ENCODE data around the gene ATP2B1.

Gene ATP2B1

DNA sequence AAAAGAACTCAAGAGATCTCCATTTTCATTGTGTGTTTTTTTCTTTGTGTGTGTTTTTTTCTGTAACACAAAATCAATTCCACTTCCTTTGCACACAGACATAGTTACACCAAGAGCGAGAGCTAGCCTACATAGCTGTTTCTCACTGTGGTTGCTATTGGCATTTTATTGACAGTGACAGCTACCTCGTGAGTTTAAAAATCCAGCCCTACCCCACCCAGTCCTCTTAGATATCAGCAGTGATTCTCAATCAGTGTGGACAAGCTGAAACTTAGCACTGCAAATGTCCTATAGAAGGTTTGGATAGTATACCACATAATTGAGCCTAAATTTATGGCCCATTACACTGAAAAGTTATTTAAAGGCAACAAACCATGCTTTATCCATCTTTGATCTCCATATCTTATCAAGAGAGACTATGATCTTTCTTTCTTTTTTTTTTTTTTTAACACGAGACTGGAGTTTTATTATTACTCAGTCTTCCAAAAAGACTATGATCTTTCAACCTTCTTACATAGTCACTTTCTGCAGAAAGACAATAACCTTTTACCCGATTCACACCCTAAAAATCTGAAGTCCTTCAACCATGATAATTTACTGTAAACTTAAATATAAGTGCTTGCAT lies 46.8 kb downstream of the ATP2B1 start:
- Histone ChIP-seq H4K20me1 (peaks cover 21 to 100% (median 81%) of the 10 kb centered on the region in 11 experiments; a peak in 17 of 22 replicates), H3K9ac (no peak overlapping the region), H3K4me3 (no peak overlapping the region), H3K4me2 (peak overlapping the region in 1 of 11 experiments; percentile 34; a peak in 1 of 22 replicates), H3K9me3 (replicated peaks in 1 of 11) (no peaks in the 10 kb centered on the region), H3K4me1 (peaks cover 0 to 74% (median 7%) of the 10 kb centered on the region in 10 experiments; a peak in 7 of 20 replicates), H3K27me3 (no peaks in the 10 kb centered on the region), H3K27ac (no peak overlapping the region), H3K36me3 (peaks cover 0 to 19% (median 0%) of the 10 kb centered on the region in 11 experiments; a peak in 2 of 22 replicates)
- no peak for TF ChIP-seq Cebpa-rat (IDR thresholded peaks at IDR 0.05)

DNA sequence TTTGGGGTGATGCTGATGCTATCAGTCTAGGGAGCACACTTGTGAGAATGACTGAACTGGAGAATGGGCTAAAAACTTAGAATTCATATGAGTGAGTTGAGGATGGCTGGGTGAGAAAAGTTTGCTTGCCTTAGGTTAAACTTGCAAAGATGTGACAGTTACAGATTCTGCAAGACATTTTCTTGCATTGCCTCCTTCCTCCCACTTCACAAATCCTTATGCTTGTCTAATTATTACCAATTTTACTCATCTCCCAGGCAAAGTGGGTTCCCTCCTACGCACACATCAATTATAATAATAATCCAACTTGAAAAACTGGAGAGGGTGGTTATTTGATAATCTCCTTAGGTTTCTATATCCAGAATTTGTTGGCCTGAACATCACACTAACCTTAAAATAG lies 50.9 kb downstream of the ATP2B1 start:
- Histone ChIP-seq H3K4me1 (peaks cover 0 to 44% (median 0%) of the 10 kb centered on the region in 10 experiments; a peak in 6 of 20 replicates), H3K4me3 (no peak overlapping the region), H4K20me1 (peaks cover 2 to 98% (median 57%) of the 10 kb centered on the region in 11 experiments; a peak in 15 of 22 replicates), H3K9me3 (replicated peaks in 1 of 11) (peaks cover 0 to 8% (median 0%) of the 10 kb centered on the region in 11 experiments; a peak in 1 of 22 replicates), H3K9ac (no peak overlapping the region), H3K27me3 (no peaks in the 10 kb centered on the region), H3K4me2 (peak overlapping the region in 2 of 11 experiments; percentile 50 to 61; a peak in 3 of 22 replicates), H3K27ac (no peak overlapping the region), H3K36me3 (peaks cover 7 to 45% (median 23%) of the 10 kb centered on the region in 11 experiments; a peak in 20 of 22 replicates)
- TF ChIP-seq Cebpa-rat (IDR thresholded peaks at IDR 0.05) = no peak

DNA sequence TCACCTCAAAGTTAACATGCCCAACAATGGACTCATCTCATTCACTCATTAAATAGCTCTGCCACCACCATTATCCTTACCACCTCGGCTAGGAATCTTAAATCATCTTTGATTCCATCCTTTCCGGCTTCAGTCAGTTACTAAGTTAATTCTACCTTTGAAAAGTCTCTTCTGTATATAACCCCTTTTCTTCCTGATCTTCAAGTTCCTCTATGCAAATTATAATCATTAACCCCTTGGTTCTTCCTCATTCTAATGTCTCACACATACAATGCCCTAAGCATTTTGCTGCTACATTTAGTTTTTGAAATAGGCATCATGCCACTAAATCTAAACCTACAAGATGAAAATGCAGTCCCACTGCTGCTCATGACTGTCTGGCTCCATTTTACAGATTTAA lies 51.6 kb downstream of the ATP2B1 start:
- Histone ChIP-seq H4K20me1 (peaks cover 0 to 98% (median 57%) of the 10 kb centered on the region in 11 experiments; a peak in 15 of 22 replicates), H3K4me3 (no peak overlapping the region), H3K9ac (no peak overlapping the region), H3K4me2 (peak overlapping the region in 3 of 11 experiments; percentile 20 to 61 (median 50); a peak in 5 of 22 replicates), H3K27me3 (no peaks in the 10 kb centered on the region), H3K9me3 (replicated peaks in 1 of 11) (peaks cover 0 to 8% (median 0%) of the 10 kb centered on the region in 11 experiments; a peak in 1 of 22 replicates), H3K27ac (no peak overlapping the region), H3K36me3 (peaks cover 8 to 50% (median 30%) of the 10 kb centered on the region in 11 experiments; a peak in 20 of 22 replicates), H3K4me1 (peaks cover 0 to 40% (median 0%) of the 10 kb centered on the region in 10 experiments; a peak in 6 of 20 replicates)
- TF ChIP-seq Cebpa-rat (IDR thresholded peaks at IDR 0.05) = no peak

- H4K20me1 ChIP-seq = peaks cover 0 to 98% (median 50%) of the 10 kb centered on the region in 11 experiments; a peak in 15 of 22 replicates
- H3K4me3 ChIP-seq = no peak overlapping the region
- H3K4me1 ChIP-seq = peaks cover 0 to 34% (median 0%) of the 10 kb centered on the region in 10 experiments; a peak in 6 of 20 replicates
- H3K27ac ChIP-seq = no peak overlapping the region
- peaks cover 19 to 62% (median 42%) of the 10 kb centered on the region in 11 experiments for H3K36me3 ChIP-seq
- no peak overlapping the region for H3K4me2 ChIP-seq
- H3K9me3 ChIP-seq (replicated peaks in 1 of 11) = peaks cover 0 to 8% (median 3%) of the 10 kb centered on the region in 11 experiments; a peak in 4 of 22 replicates
- no peak for TF ChIP-seq Cebpa-rat (IDR thresholded peaks at IDR 0.05)
- no peaks in the 10 kb centered on the region for H3K27me3 ChIP-seq
- H3K9ac ChIP-seq = no peak overlapping the region
Measured at GRCh38 chr12:89655841-89656240, 52.8 kb downstream of the ATP2B1 start.

- peaks cover 5 to 98% (median 48%) of the 10 kb centered on the region in 11 experiments; a peak in 20 of 22 replicates for H4K20me1 ChIP-seq
- peaks cover 47 to 96% (median 81%) of the 10 kb centered on the region in 11 experiments for H3K36me3 ChIP-seq
- no peak overlapping the region for H3K9ac ChIP-seq
- no peak overlapping the region for H3K27ac ChIP-seq
- H3K9me3 ChIP-seq (replicated peaks in 1 of 11) = peaks cover 0 to 21% (median 9%) of the 10 kb centered on the region in 11 experiments; a peak in 11 of 22 replicates
- no peak for TF ChIP-seq Cebpa-rat (IDR thresholded peaks at IDR 0.05)
- no peaks in the 10 kb centered on the region for H3K27me3 ChIP-seq
- no peak overlapping the region for H3K4me3 ChIP-seq
- no peak overlapping the region for H3K4me2 ChIP-seq
- peaks cover 0 to 1% (median 0%) of the 10 kb centered on the region in 10 experiments; a peak in 2 of 20 replicates for H3K4me1 ChIP-seq
Measured at GRCh38 chr12:89651192-89651591, 57.4 kb downstream of the ATP2B1 start.

DNA sequence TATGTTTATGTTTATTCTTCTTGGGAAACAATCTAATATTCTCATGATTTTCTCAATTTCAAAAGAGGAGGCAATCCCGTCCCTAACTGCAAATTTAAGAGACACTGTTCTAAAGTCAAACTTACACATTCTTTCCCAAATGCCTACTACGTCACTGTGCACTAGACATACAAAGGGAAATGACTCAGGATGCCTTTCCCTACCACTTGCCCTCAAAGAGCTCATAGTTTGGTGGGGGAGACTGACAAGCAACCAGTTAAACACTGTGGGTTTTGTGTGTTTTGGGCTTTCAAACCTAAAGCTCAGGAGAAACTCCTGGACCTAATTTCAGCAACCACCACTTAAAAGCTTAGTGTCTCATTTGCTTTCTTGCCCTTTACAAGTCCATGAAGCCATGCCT lies 58.4 kb downstream of the ATP2B1 start:
- no peak overlapping the region for H3K9ac ChIP-seq
- H3K4me2 ChIP-seq = no peak overlapping the region
- peaks cover 5 to 98% (median 51%) of the 10 kb centered on the region in 11 experiments; a peak in 20 of 22 replicates for H4K20me1 ChIP-seq
- H3K9me3 ChIP-seq (replicated peaks in 1 of 11) = peaks cover 0 to 21% (median 9%) of the 10 kb centered on the region in 11 experiments; a peak in 11 of 22 replicates
- no peaks in the 10 kb centered on the region for H3K27me3 ChIP-seq
- TF ChIP-seq Cebpa-rat (IDR thresholded peaks at IDR 0.05) = no peak
- H3K4me3 ChIP-seq = no peak overlapping the region
- H3K27ac ChIP-seq = no peak overlapping the region
- H3K36me3 ChIP-seq = peaks cover 42 to 98% (median 77%) of the 10 kb centered on the region in 11 experiments
- no peaks in the 10 kb centered on the region for H3K4me1 ChIP-seq

- Histone ChIP-seq H3K4me2 (no peak overlapping the region), H3K9ac (no peak overlapping the region), H3K4me1 (no peaks in the 10 kb centered on the region), H3K36me3 (peaks cover 39 to 97% (median 73%) of the 10 kb centered on the region in 11 experiments), H3K4me3 (no peak overlapping the region), H3K27ac (no peak overlapping the region), H4K20me1 (peaks cover 5 to 98% (median 55%) of the 10 kb centered on the region in 11 experiments; a peak in 20 of 22 replicates), H3K27me3 (no peaks in the 10 kb centered on the region), H3K9me3 (replicated peaks in 1 of 11) (peaks cover 0 to 21% (median 9%) of the 10 kb centered on the region in 11 experiments; a peak in 11 of 22 replicates)
- TF ChIP-seq Cebpa-rat (IDR thresholded peaks at IDR 0.05) = no peak
Measured at GRCh38 chr12:89649820-89650219, 58.8 kb downstream of the ATP2B1 start.

DNA sequence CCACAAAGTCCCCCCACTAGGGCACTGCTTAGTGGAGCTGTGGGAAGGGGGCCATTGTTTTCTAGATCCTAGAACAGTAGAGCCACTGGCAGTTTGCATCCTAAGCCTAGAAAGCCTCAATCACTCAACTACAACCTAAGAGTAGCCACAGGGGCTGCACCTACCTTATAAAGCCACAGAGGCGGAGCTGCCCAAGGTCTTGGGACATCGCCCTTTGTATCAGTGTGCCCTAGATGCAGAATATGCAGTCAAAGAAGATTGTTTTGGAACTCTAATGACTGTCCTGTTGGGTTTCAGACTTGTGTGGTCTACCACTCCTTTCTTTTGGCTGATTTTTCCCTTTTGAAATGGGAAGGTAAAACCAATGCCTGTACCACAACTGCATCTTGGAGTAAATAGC lies 59.5 kb downstream of the ATP2B1 start:
- no peak overlapping the region for H3K4me3 ChIP-seq
- H3K27me3 ChIP-seq = no peaks in the 10 kb centered on the region
- no peak overlapping the region for H3K9ac ChIP-seq
- H3K36me3 ChIP-seq = peaks cover 39 to 99% (median 69%) of the 10 kb centered on the region in 11 experiments
- no peak overlapping the region for H3K27ac ChIP-seq
- peaks cover 0 to 21% (median 9%) of the 10 kb centered on the region in 11 experiments; a peak in 11 of 22 replicates for H3K9me3 ChIP-seq (replicated peaks in 1 of 11)
- no peak overlapping the region for H3K4me2 ChIP-seq
- peaks cover 9 to 98% (median 59%) of the 10 kb centered on the region in 11 experiments; a peak in 20 of 22 replicates for H4K20me1 ChIP-seq
- TF ChIP-seq Cebpa-rat (IDR thresholded peaks at IDR 0.05) = no peak
- no peaks in the 10 kb centered on the region for H3K4me1 ChIP-seq
